Measurements from ENCODE around the gene IFNB1.

Gene IFNB1

DNA sequence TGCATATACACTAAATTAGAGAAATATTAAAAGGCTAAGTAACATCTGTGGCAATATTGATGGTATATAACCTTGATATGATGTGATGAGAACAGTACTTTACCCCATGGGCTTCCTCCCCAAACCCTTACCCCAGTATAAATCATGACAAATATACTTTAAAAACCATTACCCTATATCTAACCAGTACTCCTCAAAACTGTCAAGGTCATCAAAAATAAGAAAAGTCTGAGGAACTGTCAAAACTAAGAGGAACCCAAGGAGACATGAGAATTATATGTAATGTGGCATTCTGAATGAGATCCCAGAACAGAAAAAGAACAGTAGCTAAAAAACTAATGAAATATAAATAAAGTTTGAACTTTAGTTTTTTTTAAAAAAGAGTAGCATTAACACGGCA lies 7.3 kb upstream of the IFNB1 start:
- no peak for DNase-seq (ENCODE audit: low read depth)
- H3K4me3 ChIP-seq (ENCODE audit: control insufficient read depth, low read depth, low read length) = no peak overlapping the region
- TF ChIP-seq, protein P1, sequence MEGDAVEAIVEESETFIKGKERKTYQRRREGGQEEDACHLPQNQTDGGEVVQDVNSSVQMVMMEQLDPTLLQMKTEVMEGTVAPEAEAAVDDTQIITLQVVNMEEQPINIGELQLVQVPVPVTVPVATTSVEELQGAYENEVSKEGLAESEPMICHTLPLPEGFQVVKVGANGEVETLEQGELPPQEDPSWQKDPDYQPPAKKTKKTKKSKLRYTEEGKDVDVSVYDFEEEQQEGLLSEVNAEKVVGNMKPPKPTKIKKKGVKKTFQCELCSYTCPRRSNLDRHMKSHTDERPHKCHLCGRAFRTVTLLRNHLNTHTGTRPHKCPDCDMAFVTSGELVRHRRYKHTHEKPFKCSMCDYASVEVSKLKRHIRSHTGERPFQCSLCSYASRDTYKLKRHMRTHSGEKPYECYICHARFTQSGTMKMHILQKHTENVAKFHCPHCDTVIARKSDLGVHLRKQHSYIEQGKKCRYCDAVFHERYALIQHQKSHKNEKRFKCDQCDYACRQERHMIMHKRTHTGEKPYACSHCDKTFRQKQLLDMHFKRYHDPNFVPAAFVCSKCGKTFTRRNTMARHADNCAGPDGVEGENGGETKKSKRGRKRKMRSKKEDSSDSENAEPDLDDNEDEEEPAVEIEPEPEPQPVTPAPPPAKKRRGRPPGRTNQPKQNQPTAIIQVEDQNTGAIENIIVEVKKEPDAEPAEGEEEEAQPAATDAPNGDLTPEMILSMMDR (conservative IDR thresholded peaks at IDR 0.05; ENCODE audit: control insufficient read depth, insufficient read depth, low read depth, low read length) = no peak

DNA sequence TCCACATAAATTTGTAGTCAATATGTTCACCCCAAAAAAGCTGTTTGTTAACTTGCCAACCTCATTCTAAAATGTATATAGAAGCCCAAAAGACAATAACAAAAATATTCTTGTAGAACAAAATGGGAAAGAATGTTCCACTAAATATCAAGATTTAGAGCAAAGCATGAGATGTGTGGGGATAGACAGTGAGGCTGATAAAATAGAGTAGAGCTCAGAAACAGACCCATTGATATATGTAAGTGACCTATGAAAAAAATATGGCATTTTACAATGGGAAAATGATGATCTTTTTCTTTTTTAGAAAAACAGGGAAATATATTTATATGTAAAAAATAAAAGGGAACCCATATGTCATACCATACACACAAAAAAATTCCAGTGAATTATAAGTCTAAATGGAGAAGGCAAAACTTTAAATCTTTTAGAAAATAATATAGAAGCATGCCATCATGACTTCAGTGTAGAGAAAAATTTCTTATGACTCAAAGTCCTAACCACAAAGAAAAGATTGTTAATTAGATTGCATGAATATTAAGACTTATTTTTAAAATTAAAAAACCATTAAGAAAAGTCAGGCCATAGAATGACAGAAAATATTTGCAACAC lies 6.6 kb upstream of the IFNB1 start:
- no peak for DNase-seq (ENCODE audit: low read depth)
- no peak overlapping the region for H3K4me3 ChIP-seq (ENCODE audit: control insufficient read depth, low read depth, low read length)
- TF ChIP-seq, protein P1 (conservative IDR thresholded peaks at IDR 0.05; ENCODE audit: control insufficient read depth, insufficient read depth, low read depth, low read length) = no peak

DNA sequence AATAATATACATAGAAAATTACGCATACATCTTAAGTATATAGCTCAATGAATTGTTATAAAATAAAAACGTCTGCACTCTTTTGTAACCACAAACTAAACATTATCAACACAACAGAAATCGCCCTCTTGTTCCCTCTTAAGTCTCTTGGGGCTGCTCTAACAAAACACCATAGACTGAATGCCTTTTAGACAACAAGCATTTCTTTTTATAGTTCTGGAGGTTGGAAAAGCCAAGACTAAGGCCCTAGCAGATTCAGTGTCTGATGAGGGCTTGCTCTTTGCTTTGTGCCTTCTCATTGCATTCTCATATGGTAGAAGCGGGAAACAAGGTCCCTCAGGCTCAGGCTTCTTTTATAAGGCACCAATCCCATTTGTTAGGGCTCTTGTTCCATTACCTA lies 4.9 kb upstream of the IFNB1 start:
- no peak for DNase-seq (ENCODE audit: low read depth)
- TF ChIP-seq, protein P1 (conservative IDR thresholded peaks at IDR 0.05; ENCODE audit: control insufficient read depth, insufficient read depth, low read depth, low read length) = no peak
- no peak overlapping the region for H3K4me3 ChIP-seq (ENCODE audit: control insufficient read depth, low read depth, low read length)

DNA sequence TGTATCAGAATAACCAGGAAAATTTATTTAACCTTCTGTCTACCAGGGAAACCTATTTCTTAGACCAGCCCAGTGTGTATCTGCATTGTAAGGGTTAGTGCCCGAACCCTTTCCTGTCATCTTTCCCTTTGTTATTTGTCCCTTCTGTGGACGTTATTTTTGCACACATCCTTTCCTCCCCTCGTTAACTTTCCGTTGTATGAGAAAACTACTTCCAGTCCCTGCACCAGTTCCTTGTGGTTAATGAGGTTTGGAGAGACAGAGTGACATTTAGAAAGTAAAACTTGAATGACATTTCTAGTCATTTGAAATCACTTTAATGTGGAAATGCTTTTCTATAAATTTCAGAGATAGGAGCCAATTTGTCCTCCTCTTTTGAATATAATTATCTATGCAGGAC lies 4.3 kb upstream of the IFNB1 start:
- DNase-seq (ENCODE audit: low read depth) = no peak
- no peak overlapping the region for H3K4me3 ChIP-seq (ENCODE audit: control insufficient read depth, low read depth, low read length)

DNA sequence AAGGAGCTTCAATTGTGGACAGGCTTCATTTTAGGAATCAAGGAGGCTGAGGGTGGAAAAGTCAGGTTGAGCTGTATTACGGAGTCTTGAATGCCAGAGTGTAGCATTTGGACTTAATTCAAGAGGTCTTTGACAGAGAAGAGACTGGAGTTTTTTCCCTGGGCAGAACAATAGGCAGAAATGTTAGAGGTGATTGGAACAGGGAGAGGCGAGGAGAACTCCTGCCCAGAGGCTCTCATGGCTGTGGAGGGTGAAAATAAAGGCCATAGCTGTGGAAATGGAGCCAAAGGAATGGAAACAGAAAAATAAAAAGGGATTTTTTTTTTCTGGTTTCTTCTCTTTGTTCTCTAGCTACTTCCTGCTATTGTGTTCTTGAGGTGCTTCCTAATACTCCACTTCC lies 3.7 kb upstream of the IFNB1 start:
- DNase-seq (ENCODE audit: low read depth) = no peak
- H3K4me3 ChIP-seq (ENCODE audit: control insufficient read depth, low read depth, low read length) = no peak overlapping the region
- TF ChIP-seq, protein P1 (conservative IDR thresholded peaks at IDR 0.05; ENCODE audit: control insufficient read depth, insufficient read depth, low read depth, low read length) = no peak

More for the DNA sequence above, 4.3 kb upstream of the IFNB1 start:
- TF ChIP-seq, protein P1 (conservative IDR thresholded peaks at IDR 0.05; ENCODE audit: control insufficient read depth, insufficient read depth, low read depth, low read length) = no peak

DNA sequence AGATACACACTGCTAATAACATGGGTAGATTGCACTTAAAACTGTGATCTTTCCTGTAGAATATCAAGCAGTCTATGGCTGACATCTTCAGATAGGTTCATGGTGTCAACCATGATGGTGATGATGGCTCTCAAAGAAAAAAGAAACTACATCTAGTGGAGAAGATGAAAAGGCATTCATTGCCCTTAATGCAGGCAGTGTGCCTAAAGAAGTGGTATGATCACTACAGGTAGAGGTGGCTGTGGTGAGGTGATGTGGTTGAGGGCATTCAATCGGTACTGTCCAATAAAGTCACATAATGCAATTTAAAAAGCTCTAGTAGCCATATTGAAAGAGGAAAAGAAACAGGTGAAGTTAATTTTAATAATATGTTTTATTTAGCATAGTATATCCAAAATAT lies 3.1 kb upstream of the IFNB1 start:
- TF ChIP-seq, protein P1 (conservative IDR thresholded peaks at IDR 0.05; ENCODE audit: control insufficient read depth, insufficient read depth, low read depth, low read length) = no peak
- no peak for DNase-seq (ENCODE audit: low read depth)
- H3K4me3 ChIP-seq (ENCODE audit: control insufficient read depth, low read depth, low read length) = no peak overlapping the region

DNA sequence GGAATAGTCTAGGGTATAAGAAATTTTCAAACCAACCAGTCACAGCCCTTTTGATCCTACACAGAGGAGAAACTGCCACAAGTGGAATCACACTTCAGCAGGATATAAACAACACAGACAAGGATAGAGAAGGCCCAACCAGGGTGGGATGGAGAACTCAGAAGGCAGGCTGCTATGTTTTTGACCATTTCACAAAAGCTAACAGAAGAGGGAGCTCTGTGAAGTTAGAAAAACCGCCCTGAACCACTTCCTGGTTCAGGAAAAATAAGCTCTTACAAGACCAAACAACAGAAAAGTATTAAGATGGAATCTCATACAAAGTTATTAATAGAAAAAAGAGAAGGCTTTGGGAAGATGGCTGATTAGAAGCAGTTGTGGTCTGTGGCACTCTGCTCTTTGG lies 960 bp upstream of the IFNB1 start:
- no peak for DNase-seq (ENCODE audit: low read depth)
- no peak overlapping the region for H3K4me3 ChIP-seq (ENCODE audit: control insufficient read depth, low read depth, low read length)
- TF ChIP-seq, protein P1 (conservative IDR thresholded peaks at IDR 0.05; ENCODE audit: control insufficient read depth, insufficient read depth, low read depth, low read length) = no peak

Measured in fibroblast of mammary gland (primary cell).